Breast epithelium (tissue), 3 donors: ENCODE results near the gene KRTAP5-4.

Experiments
- POLR2A ChIP-seq: fragments of 450-650 bp; IDR thresholded peaks from one replicate; pipeline ENCODE4 v1.6.1; 2016; ENCODE audit warnings: antibody characterized with exemption, mild to moderate bottlenecking, moderate library complexity
- POLR2AphosphoS5 ChIP-seq, 3 donors: sonication (generic); formaldehyde crosslinking; IDR thresholded peaks; one replicate each; pipeline ENCODE4 v1.6.1; 2017; ENCODE audit warnings: antibody characterized with exemption in 3 of 3
- TF ChIP-seq, protein P1 (sequence below), 3 donors: fragments of 450-650 bp; IDR thresholded peaks; one replicate each; pipeline ENCODE4 v1.5.1; 2016 to 2017; ENCODE audit warnings: antibody characterized with exemption in 3 of 3, mild to moderate bottlenecking in 3 of 3, moderate library complexity in 3 of 3

DNA sequence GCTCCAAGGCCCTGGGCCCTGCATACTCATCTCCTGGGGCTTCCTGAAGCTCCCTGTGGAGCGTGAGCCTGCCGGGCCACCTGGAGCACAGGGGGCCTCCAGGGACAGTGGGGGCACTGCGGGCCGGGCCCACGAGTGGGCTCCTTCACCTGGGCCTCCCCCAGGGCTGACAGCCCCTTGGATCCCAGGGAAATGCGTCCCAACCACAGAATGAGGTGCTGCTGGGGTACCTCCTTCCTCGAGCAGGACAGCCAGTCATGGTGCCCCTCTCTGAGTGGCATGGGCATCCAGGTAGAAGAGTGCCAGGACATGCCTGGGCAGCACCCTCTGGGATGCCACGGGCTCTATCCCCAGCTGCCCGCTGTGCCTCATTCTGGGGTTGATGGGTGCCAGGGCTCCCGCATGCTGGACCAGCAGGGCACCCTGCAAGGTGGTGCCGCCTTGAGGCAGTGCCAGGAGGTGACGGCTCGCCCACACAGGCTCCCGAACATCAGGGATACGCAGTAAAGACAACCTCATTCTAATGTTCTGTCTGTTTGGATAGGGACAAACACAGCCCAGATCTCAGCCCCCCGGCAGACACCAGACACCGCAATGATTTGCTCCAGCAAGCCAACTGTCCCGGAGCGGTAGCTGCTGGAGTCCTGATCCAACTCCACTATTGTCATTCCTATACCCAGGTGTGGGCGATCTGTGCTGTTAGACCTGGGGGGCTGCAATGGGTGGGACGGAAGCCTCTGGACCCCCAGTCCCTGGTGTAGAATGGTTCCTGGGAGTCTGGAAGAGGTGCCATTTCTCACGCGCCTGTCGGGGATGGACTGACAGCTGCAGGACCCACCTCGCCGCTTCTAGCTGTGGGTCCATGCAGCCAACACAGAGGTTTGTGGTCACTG is 33.5 kb upstream of the KRTAP5-4 start:
- TF ChIP-seq, protein P1, sequence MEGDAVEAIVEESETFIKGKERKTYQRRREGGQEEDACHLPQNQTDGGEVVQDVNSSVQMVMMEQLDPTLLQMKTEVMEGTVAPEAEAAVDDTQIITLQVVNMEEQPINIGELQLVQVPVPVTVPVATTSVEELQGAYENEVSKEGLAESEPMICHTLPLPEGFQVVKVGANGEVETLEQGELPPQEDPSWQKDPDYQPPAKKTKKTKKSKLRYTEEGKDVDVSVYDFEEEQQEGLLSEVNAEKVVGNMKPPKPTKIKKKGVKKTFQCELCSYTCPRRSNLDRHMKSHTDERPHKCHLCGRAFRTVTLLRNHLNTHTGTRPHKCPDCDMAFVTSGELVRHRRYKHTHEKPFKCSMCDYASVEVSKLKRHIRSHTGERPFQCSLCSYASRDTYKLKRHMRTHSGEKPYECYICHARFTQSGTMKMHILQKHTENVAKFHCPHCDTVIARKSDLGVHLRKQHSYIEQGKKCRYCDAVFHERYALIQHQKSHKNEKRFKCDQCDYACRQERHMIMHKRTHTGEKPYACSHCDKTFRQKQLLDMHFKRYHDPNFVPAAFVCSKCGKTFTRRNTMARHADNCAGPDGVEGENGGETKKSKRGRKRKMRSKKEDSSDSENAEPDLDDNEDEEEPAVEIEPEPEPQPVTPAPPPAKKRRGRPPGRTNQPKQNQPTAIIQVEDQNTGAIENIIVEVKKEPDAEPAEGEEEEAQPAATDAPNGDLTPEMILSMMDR (IDR thresholded peaks at IDR 0.05) = no peak
- no peak for TF ChIP-seq POLR2A
- TF ChIP-seq POLR2AphosphoS5 (IDR thresholded peaks at IDR 0.05) = no peak
